Spleen (tissue), 7 donors: ENCODE measurements around the gene HEXB.
A peak's percentile ranks its signal among the peaks of the same experiment; 100 is the strongest.

Source experiments
- POLR2A ChIP-seq, 3 donors: fragments of 450-650 bp; IDR thresholded peaks; one replicate each; pipeline ENCODE4 v1.5.1; 2017; ENCODE audit warnings: antibody characterized with exemption in 3 of 3, mild to moderate bottlenecking in 1 of 3
- POLR2AphosphoS5 ChIP-seq, 3 donors: sonication (generic); formaldehyde crosslinking; IDR thresholded peaks; one replicate each; pipeline ENCODE4 v1.5.1; 2017; ENCODE audit warnings: antibody characterized with exemption in 3 of 3
- TF ChIP-seq, protein P1 (sequence below), 11 experiments: fragments of 200-600 bp in 7 of 11; fragments of 450-650 bp in 4 of 11; sonication (generic) in 4 of 11; IDR thresholded peaks in 8 of 11; conservative IDR thresholded peaks in 3 of 11; 1 replicate in 7 of 11; 2 replicates in 4 of 11; pipeline versions ENCODE4 v1.4.0 to v1.8.0; 2016 to 2021; ENCODE audit warnings: antibody characterized with exemption in 11 of 11, inconsistent platforms in 4 of 11, mild to moderate bottlenecking in 1 of 11
- donor health status: DM: no; HTN: no; CAD: no; lungs with moderate emphysema.
- donor health status: DM: no; HTN: no; CAD: no.
- donor health status: DM: no; HTN: no; CAD: no.

DNA sequence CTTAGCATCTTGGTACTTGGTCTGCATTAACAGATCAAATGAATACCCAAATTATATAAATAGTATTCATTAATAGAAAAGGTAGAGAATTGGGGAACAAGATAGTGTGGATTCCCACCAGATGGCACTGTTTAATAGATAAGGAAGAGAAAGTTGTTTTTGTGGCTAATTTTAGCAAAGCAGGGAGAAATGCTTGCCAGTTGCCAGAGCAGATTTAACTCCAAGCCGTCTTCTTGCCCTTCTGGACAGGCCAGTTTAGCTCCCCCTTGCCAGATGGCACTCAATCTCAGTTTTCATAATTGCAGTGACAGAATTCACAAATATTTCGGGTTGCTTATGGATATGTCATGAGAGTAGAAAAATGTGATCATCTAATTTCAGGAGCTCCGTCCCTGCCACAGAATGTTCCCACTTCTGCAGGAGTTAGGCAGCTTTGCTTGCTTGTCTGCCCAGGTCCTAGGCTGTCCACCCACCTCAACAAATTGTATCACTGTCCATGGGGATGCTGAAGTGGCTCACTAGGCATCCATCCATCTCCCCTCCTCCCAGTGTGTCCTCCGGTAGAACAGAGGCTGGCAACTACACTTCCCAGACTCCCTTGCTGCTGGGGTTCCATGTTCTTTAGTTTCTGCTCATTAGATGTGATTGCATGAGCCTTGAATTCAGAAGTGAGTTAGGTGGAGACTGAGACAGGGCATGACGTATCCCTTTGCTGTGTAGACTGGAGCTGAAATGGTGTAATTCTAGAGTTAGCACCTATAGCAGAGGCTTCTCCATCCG lies 11.8 kb upstream of the HEXB start:
- TF ChIP-seq, protein P1, sequence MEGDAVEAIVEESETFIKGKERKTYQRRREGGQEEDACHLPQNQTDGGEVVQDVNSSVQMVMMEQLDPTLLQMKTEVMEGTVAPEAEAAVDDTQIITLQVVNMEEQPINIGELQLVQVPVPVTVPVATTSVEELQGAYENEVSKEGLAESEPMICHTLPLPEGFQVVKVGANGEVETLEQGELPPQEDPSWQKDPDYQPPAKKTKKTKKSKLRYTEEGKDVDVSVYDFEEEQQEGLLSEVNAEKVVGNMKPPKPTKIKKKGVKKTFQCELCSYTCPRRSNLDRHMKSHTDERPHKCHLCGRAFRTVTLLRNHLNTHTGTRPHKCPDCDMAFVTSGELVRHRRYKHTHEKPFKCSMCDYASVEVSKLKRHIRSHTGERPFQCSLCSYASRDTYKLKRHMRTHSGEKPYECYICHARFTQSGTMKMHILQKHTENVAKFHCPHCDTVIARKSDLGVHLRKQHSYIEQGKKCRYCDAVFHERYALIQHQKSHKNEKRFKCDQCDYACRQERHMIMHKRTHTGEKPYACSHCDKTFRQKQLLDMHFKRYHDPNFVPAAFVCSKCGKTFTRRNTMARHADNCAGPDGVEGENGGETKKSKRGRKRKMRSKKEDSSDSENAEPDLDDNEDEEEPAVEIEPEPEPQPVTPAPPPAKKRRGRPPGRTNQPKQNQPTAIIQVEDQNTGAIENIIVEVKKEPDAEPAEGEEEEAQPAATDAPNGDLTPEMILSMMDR (IDR thresholded peaks at IDR 0.05 in 8 of 11, conservative IDR thresholded peaks at IDR 0.05 in 3 of 11): peak in 8 of 11 experiments; percentile 28 to 56 (median 41)
- TF ChIP-seq POLR2AphosphoS5 (IDR thresholded peaks at IDR 0.05) (no peak), POLR2A (IDR thresholded peaks at IDR 0.05) (no peak)
